ENCODE data around the gene RCAN2. TPM values are rescaled to one million over a fixed set of nuclear protein-coding genes. Genes with fewer than 3 reads are reported as not detected.

RCAN2 gene
- total and polyA plus RNA-seq, 7 experiments from 2014 or later, result 1.0 TPM; not detected in 6

DNA sequence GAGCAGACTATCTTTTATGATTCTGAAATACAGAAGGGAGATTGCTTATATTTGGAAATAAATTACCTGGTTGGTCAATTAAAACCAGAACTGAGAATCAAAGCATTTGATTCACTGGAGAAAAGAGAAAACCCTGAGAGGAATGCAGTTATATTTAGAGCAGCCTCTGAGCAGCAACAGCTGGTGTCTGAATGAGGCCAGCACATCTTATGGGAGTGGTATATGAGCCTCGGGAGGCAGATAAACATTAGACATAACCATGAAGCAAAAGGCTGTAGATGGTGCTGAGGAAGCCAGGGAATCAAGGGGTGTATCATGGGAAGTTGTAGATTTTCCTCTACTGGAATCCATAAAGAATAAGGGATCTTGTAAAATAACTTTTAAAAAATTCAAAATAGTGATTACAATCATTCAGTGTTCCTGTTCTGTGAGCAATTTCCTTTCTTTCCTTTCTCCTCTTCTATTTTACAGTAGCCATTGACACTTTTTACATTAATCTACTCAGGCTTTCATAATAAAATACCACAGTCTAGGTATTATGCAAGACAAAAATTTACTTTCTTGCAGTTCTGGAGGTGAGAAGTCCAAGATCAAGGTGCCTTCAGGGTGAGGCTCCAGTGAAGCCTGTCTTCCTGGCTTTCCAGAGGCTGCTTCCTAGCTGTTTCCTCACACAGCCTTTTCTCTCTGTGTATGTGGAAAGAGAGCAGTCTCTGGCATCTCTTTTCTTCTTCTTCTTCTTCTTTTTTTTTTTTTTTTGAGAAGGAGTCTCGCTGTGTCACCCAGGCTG is 287.7 kb downstream of the RCAN2 start:
- H3K9me3 ChIP-seq (ENCODE audit: control insufficient read depth in 2 of 3, low read length in 3 of 3), result no peaks in the 10 kb centered on the region
- H3K4me3 ChIP-seq (ENCODE audit: low read length), result no peak overlapping the region
- peaks cover 0 to 3% (median 0%) of the 10 kb centered on the region in 11 donors for H3K9me3 Mint-ChIP-seq
- ATAC-seq (no peak), DNase-seq (no peak)
- POLR2A ChIA-PET, result no interaction called here
- no peaks in the 10 kb centered on the region for H3K36me3 Mint-ChIP-seq
- no peak overlapping the region for H3K27ac ChIP-seq (ENCODE audit: low read depth, low read length)
- no peak overlapping the region for H3K4me3 Mint-ChIP-seq
- intact Hi-C loops (cut with micrococcal nuclease), result no loop called here
- CTCF ChIA-PET, result no interaction called here
- no peak overlapping the region for H3K27ac Mint-ChIP-seq
- no peaks in the 10 kb centered on the region for H3K27me3 ChIP-seq (ENCODE audit: control insufficient read depth in 2 of 2, insufficient read depth in 2 of 2, low read length in 2 of 2)
- H3K36me3 ChIP-seq (ENCODE audit: control insufficient read depth in 2 of 3, insufficient read depth in 3 of 3, low read length in 3 of 3), result no peaks in the 10 kb centered on the region
- no peaks in the 10 kb centered on the region for H3K4me1 ChIP-seq (ENCODE audit: control insufficient read depth in 2 of 2, insufficient read depth in 2 of 2, low read length in 2 of 2)
- H3K27me3 Mint-ChIP-seq, result peaks cover 0 to 19% (median 6%) of the 10 kb centered on the region in 5 donors
- no peaks in the 10 kb centered on the region for H3K4me1 Mint-ChIP-seq

DNA sequence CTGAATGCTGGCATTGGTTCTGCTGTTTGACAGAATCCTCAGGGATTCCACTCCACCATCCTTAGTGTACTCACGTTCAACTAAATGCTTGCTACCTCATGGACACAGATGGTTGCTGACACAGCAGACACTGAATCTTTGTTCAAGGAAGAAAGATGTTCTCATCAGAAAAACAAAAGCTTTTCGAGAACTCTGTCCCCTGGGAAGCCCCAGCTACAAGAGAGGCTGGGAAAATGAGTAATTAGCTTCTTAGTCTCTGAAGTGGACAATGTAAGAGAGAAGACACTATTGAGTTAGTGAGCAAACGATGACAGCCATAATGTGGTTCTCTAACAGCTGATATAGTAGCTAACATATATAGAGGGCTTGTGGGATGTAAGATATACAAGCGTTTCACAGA is 289.5 kb downstream of the RCAN2 start:
- ChIA-PET CTCF (no interaction called here), POLR2A (no interaction called here)
- Histone ChIP-seq H3K9me3 (ENCODE audit: control insufficient read depth in 2 of 3, low read length in 3 of 3) (no peaks in the 10 kb centered on the region), H3K36me3 (ENCODE audit: control insufficient read depth in 2 of 3, insufficient read depth in 3 of 3, low read length in 3 of 3) (no peaks in the 10 kb centered on the region), H3K27ac (ENCODE audit: low read depth, low read length) (no peak overlapping the region), H3K4me3 (ENCODE audit: low read length) (no peak overlapping the region), H3K4me1 (ENCODE audit: control insufficient read depth in 2 of 2, insufficient read depth in 2 of 2, low read length in 2 of 2) (no peaks in the 10 kb centered on the region), H3K27me3 (ENCODE audit: control insufficient read depth in 2 of 2, insufficient read depth in 2 of 2, low read length in 2 of 2) (no peaks in the 10 kb centered on the region)
- ATAC-seq (no peak), DNase-seq (no peak)
- no peak overlapping the region for H3K4me3 Mint-ChIP-seq
- no peak overlapping the region for H3K27ac Mint-ChIP-seq
- no peaks in the 10 kb centered on the region for H3K4me1 Mint-ChIP-seq
- H3K9me3 Mint-ChIP-seq, result peaks cover 0 to 3% (median 0%) of the 10 kb centered on the region in 11 donors
- intact Hi-C loops (cut with micrococcal nuclease), result no loop called here
- H3K36me3 Mint-ChIP-seq, result no peaks in the 10 kb centered on the region
- H3K27me3 Mint-ChIP-seq, result peaks cover 4 to 16% (median 6%) of the 10 kb centered on the region in 5 donors

DNA sequence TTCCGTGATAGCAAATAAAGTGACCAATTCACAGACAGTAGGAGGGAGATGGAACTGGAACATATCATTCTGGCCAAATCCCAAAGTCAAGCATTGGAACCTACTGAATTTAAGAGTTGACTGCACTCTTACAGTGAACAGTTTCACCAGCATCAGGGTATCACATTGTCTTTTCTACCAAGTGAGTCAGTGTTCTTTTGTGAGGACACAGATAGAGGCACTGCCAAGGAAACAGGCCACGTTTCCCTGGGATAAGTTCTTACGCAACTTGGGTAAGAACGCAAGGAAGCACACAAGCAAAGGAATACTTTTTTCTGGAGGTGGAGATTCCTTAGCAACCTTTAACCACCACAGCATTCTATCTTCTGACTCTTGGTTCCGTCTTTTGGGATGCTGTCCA is 291.9 kb downstream of the RCAN2 start:
- DNase-seq, result no peak
- Histone ChIP-seq H3K36me3 (ENCODE audit: control insufficient read depth in 2 of 3, insufficient read depth in 3 of 3, low read length in 3 of 3) (no peaks in the 10 kb centered on the region), H3K4me3 (ENCODE audit: low read length) (no peak overlapping the region), H3K9me3 (ENCODE audit: control insufficient read depth in 2 of 3, low read length in 3 of 3) (no peaks in the 10 kb centered on the region), H3K4me1 (ENCODE audit: control insufficient read depth in 2 of 2, insufficient read depth in 2 of 2, low read length in 2 of 2) (no peaks in the 10 kb centered on the region), H3K27me3 (ENCODE audit: control insufficient read depth in 2 of 2, insufficient read depth in 2 of 2, low read length in 2 of 2) (no peaks in the 10 kb centered on the region), H3K27ac (ENCODE audit: low read depth, low read length) (no peak overlapping the region)
- no peak overlapping the region for H3K4me3 Mint-ChIP-seq
- ChIA-PET POLR2A (no interaction called here), CTCF (no interaction called here)
- H3K4me1 Mint-ChIP-seq, result no peaks in the 10 kb centered on the region
- peaks cover 0 to 3% (median 0%) of the 10 kb centered on the region in 11 donors for H3K9me3 Mint-ChIP-seq
- no peaks in the 10 kb centered on the region for H3K36me3 Mint-ChIP-seq
- ATAC-seq, result no peak
- intact Hi-C loops (cut with micrococcal nuclease), result no loop called here
- peaks cover 12 to 23% (median 20%) of the 10 kb centered on the region in 5 donors for H3K27me3 Mint-ChIP-seq
- no peak overlapping the region for H3K27ac Mint-ChIP-seq

DNA sequence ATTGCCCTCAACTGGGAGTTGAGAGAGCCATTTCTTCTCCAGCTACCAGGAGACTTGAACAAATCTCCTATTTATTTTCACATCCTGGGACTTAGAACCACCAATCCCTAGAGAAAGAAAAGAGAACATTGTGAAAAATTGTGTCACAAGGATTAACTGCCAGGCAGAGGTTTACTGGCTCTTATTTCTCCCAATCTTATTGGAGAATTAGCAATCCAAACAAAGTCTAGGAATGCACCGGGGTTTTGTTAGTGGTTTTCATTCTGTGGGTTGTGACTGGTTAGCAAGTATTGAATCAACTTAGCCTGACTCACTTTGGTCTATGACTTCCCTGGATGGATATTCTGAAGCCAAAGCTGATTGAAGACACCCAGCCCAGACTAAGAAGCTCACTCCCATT is 299.3 kb downstream of the RCAN2 start:
- Histone ChIP-seq H3K4me3 (ENCODE audit: low read length) (no peak overlapping the region), H3K4me1 (ENCODE audit: control insufficient read depth in 2 of 2, insufficient read depth in 2 of 2, low read length in 2 of 2) (no peaks in the 10 kb centered on the region), H3K9me3 (ENCODE audit: control insufficient read depth in 2 of 3, low read length in 3 of 3) (no peaks in the 10 kb centered on the region), H3K36me3 (ENCODE audit: control insufficient read depth in 2 of 3, insufficient read depth in 3 of 3, low read length in 3 of 3) (no peaks in the 10 kb centered on the region), H3K27ac (ENCODE audit: low read depth, low read length) (no peak overlapping the region), H3K27me3 (ENCODE audit: control insufficient read depth in 2 of 2, insufficient read depth in 2 of 2, low read length in 2 of 2) (no peaks in the 10 kb centered on the region)
- no peak for ATAC-seq
- Mint-ChIP-seq H3K27me3 (peaks cover 10 to 27% (median 19%) of the 10 kb centered on the region in 5 donors), H3K27ac (no peak overlapping the region), H3K4me1 (no peaks in the 10 kb centered on the region), H3K4me3 (no peak overlapping the region), H3K9me3 (no peaks in the 10 kb centered on the region), H3K36me3 (no peaks in the 10 kb centered on the region)
- intact Hi-C loops (cut with micrococcal nuclease), result no loop called here
- CTCF ChIA-PET, result no interaction called here
- POLR2A ChIA-PET, result no interaction called here
- DNase-seq, result no peak

DNA sequence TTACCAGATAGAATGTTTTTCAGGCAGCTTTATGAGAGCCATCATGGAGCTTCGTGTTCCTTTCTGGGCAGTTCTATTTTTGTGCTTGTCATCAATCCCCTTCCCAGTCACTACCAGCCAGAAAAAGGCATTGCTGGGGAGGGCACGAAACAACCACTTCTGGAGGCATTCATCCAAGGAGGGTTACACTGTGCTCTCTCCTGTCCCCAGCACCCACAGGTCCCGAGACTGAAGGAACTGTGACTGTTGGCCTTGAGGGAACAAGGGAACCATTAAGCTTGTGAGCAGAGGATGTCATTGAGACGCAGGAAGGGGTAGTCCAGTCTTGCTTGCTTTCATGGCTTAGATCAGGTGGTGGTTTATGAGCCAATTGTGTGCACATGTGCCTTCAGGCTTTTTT is 300.4 kb downstream of the RCAN2 start:
- Histone ChIP-seq H3K4me3 (ENCODE audit: low read length) (no peak overlapping the region), H3K9me3 (ENCODE audit: control insufficient read depth in 2 of 3, low read length in 3 of 3) (no peaks in the 10 kb centered on the region), H3K27me3 (ENCODE audit: control insufficient read depth in 2 of 2, insufficient read depth in 2 of 2, low read length in 2 of 2) (peaks cover 0 to 3% of the 10 kb centered on the region in 2 donors), H3K4me1 (ENCODE audit: control insufficient read depth in 2 of 2, insufficient read depth in 2 of 2, low read length in 2 of 2) (no peaks in the 10 kb centered on the region), H3K36me3 (ENCODE audit: control insufficient read depth in 2 of 3, insufficient read depth in 3 of 3, low read length in 3 of 3) (no peaks in the 10 kb centered on the region), H3K27ac (ENCODE audit: low read depth, low read length) (no peak overlapping the region)
- H3K27me3 Mint-ChIP-seq, result peaks cover 10 to 34% (median 24%) of the 10 kb centered on the region in 5 donors
- ATAC-seq (no peak), DNase-seq (no peak)
- no peaks in the 10 kb centered on the region for H3K4me1 Mint-ChIP-seq
- H3K4me3 Mint-ChIP-seq, result no peak overlapping the region
- no peaks in the 10 kb centered on the region for H3K9me3 Mint-ChIP-seq
- POLR2A ChIA-PET, result no interaction called here
- no peaks in the 10 kb centered on the region for H3K36me3 Mint-ChIP-seq
- intact Hi-C loops (cut with micrococcal nuclease), result no loop called here
- no peak overlapping the region for H3K27ac Mint-ChIP-seq
- CTCF ChIA-PET, result no interaction called here

DNA sequence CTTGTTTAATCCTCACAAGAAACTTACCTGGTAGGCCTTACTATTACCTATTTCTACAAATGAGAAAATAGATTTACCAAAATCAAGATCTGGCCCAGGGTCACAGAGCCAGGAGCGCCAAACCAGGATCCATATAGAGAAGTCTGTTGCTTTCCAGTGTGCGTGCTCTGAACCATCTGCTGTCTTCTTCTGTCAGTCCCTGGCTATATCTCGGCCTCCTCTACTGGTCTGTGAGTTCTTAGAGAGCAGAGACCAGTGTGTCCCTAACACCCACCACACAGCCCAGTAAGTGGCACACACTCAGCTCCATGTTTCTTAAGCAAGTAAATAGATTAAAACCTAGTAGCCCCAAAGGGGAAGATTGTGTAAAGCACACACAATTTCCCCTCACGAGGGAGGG is 301.5 kb downstream of the RCAN2 start:
- no peak overlapping the region for H3K27ac Mint-ChIP-seq

DNA sequence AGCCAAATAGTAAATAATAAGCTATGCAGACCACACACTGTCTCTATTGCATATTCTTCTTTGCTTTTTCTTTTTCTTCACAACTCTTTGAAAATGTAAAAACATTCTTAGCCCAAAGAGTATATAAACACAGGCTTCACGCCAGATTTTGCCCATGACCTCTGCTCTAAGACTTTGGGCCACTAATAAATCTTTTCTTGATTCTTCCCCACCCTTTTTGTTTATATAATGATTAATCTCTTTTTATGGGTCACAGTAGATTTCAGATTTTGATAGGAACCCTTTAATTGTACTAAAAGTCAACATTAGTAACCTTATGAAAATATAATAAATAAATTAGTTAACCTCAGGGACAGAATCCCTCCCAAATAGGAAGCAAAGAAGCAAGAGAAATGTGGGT is 304.7 kb downstream of the RCAN2 start:
- peaks cover 12 to 46% (median 30%) of the 10 kb centered on the region in 5 donors for H3K27me3 Mint-ChIP-seq

More for the DNA sequence above, 301.5 kb downstream of the RCAN2 start:
- H3K36me3 Mint-ChIP-seq, result no peaks in the 10 kb centered on the region
- no peaks in the 10 kb centered on the region for H3K9me3 ChIP-seq (ENCODE audit: control insufficient read depth in 2 of 3, low read length in 3 of 3)
- intact Hi-C loops (cut with micrococcal nuclease), result no loop called here
- no peaks in the 10 kb centered on the region for H3K9me3 Mint-ChIP-seq
- H3K27me3 ChIP-seq (ENCODE audit: control insufficient read depth in 2 of 2, insufficient read depth in 2 of 2, low read length in 2 of 2), result peaks cover 0 to 5% of the 10 kb centered on the region in 2 donors
- DNase-seq (no peak), ATAC-seq (no peak)
- no peaks in the 10 kb centered on the region for H3K4me1 Mint-ChIP-seq
- H3K4me3 Mint-ChIP-seq, result no peak overlapping the region
- H3K4me1 ChIP-seq (ENCODE audit: control insufficient read depth in 2 of 2, insufficient read depth in 2 of 2, low read length in 2 of 2), result no peaks in the 10 kb centered on the region
- CTCF ChIA-PET, result no interaction called here
- H3K27me3 Mint-ChIP-seq, result peaks cover 11 to 35% (median 30%) of the 10 kb centered on the region in 5 donors
- no peak overlapping the region for H3K27ac ChIP-seq (ENCODE audit: low read depth, low read length)
- no peak overlapping the region for H3K4me3 ChIP-seq (ENCODE audit: low read length)
- no peaks in the 10 kb centered on the region for H3K36me3 ChIP-seq (ENCODE audit: control insufficient read depth in 2 of 3, insufficient read depth in 3 of 3, low read length in 3 of 3)
- POLR2A ChIA-PET, result no interaction called here

More for the DNA sequence above, 304.7 kb downstream of the RCAN2 start:
- Histone ChIP-seq H3K4me1 (ENCODE audit: control insufficient read depth in 2 of 2, insufficient read depth in 2 of 2, low read length in 2 of 2) (no peaks in the 10 kb centered on the region), H3K27me3 (ENCODE audit: control insufficient read depth in 2 of 2, insufficient read depth in 2 of 2, low read length in 2 of 2) (peaks cover 0 to 5% of the 10 kb centered on the region in 2 donors), H3K27ac (ENCODE audit: low read depth, low read length) (no peak overlapping the region), H3K36me3 (ENCODE audit: control insufficient read depth in 2 of 3, insufficient read depth in 3 of 3, low read length in 3 of 3) (no peaks in the 10 kb centered on the region), H3K9me3 (ENCODE audit: control insufficient read depth in 2 of 3, low read length in 3 of 3) (no peaks in the 10 kb centered on the region), H3K4me3 (ENCODE audit: low read length) (no peak overlapping the region)
- ChIA-PET POLR2A (no interaction called here), CTCF (interaction anchor here (0.6 kb wide), 1 partner anchor 807 kb away, joined by 4 read pairs; no protein-coding TSS in a partner anchor)
- ATAC-seq (no peak), DNase-seq (no peak)
- no peaks in the 10 kb centered on the region for H3K4me1 Mint-ChIP-seq
- H3K36me3 Mint-ChIP-seq, result no peaks in the 10 kb centered on the region
- H3K4me3 Mint-ChIP-seq, result no peak overlapping the region
- no peaks in the 10 kb centered on the region for H3K9me3 Mint-ChIP-seq
- intact Hi-C loops (cut with micrococcal nuclease), result no loop called here
- H3K27ac Mint-ChIP-seq, result no peak overlapping the region

Data from naive thymus-derived CD4-positive, alpha-beta T cell (primary cell).